Mesendoderm (in vitro differentiated cells): ENCODE data around the gene STUB1.
A peak's percentile ranks its signal among the peaks of the same experiment; 100 is the strongest.

ENCODE experiments used
- DNase-seq: peaks from one replicate; pipeline ENCODE4 v3.0.0; 2013
- H2AK5ac ChIP-seq: 2 replicates; pipeline ENCODE4 v1.6.1; 2013; ENCODE audit warnings: low read length, inconsistent platforms
- H2BK120ac ChIP-seq: 2 replicates; pipeline ENCODE4 v1.6.1; 2013; ENCODE audit warnings: low read depth, mild to moderate bottlenecking, low read length, moderate library complexity, mixed read lengths
- H2BK15ac ChIP-seq: replicated peaks from 2 replicates; pipeline ENCODE4 v1.6.1; 2013; ENCODE audit warnings: low read depth, mild to moderate bottlenecking, moderate library complexity
- H2BK5ac ChIP-seq: 2 replicates; pipeline ENCODE4 v1.6.1; 2013; ENCODE audit warnings: low read length, inconsistent platforms
- H3K18ac ChIP-seq: 2 replicates; pipeline ENCODE4 v1.6.1; 2013; ENCODE audit warnings: mild to moderate bottlenecking, low read length, mixed read lengths
- H3K23ac ChIP-seq: one replicate; pipeline ENCODE4 v1.6.1; 2013; ENCODE audit warnings: low read length
- H3K27ac ChIP-seq: 2 replicates; pipeline ENCODE4 v1.5.1; 2013; ENCODE audit warnings: low read depth, mild to moderate bottlenecking, inconsistent platforms, low read length, moderate library complexity
- H3K27me3 ChIP-seq: 2 replicates; pipeline ENCODE4 v1.6.1; 2013; ENCODE audit warnings: low read length, control low read depth, mild to moderate bottlenecking, inconsistent platforms; ENCODE audit not compliant: insufficient read depth, poor library complexity
- H3K36me3 ChIP-seq: 2 replicates; pipeline ENCODE4 v1.6.1; 2013; ENCODE audit warnings: low read length, inconsistent platforms; ENCODE audit not compliant: control insufficient read depth, insufficient read depth
- H3K4ac ChIP-seq: one replicate; pipeline ENCODE4 v1.6.1; 2013; ENCODE audit warnings: low read depth, mild to moderate bottlenecking, low read length, moderate library complexity
- H3K4me1 ChIP-seq: 2 replicates; pipeline ENCODE4 v1.6.1; 2013; ENCODE audit warnings: low read depth, low read length, inconsistent platforms; ENCODE audit not compliant: control insufficient read depth
- H3K4me2 ChIP-seq: 2 replicates; pipeline ENCODE4 v1.6.1; 2013; ENCODE audit warnings: low read length
- H3K4me3 ChIP-seq: 2 replicates; pipeline ENCODE4 v1.5.1; 2013; ENCODE audit warnings: mild to moderate bottlenecking, low read length
- H3K56ac ChIP-seq: one replicate; pipeline ENCODE4 v1.6.1; 2013; ENCODE audit warnings: low read length
- H3K79me1 ChIP-seq: 2 replicates; pipeline ENCODE4 v1.6.1; 2013; ENCODE audit warnings: low read length, inconsistent platforms
- H3K79me2 ChIP-seq: 2 replicates; pipeline ENCODE4 v1.6.1; 2013; ENCODE audit warnings: mild to moderate bottlenecking, low read length; ENCODE audit not compliant: control insufficient read depth, insufficient read depth
- H3K9ac ChIP-seq: 2 replicates; pipeline ENCODE4 v1.6.1; 2013; ENCODE audit warnings: low read length, inconsistent platforms
- H4K5ac ChIP-seq: one replicate; pipeline ENCODE4 v1.6.1; 2013; ENCODE audit warnings: low read length
- H4K8ac ChIP-seq: one replicate; pipeline ENCODE4 v1.6.1; 2013; ENCODE audit warnings: low read depth, mild to moderate bottlenecking, control low read depth, low read length, moderate library complexity
- WGBS: extraction: QIAGEN DNeasy Blood & Tissue Kit; methylation state at CpG from one replicate; pipeline ENCODE4 v1.1.7; 2013; ENCODE audit warnings: low lambda C conversion rate, missing lambda C conversion rate; ENCODE audit not compliant: insufficient coverage; ENCODE audit errors: extremely low coverage; 5-methylcytosine and 5-hydroxymethylcytosine counted together

The STUB1 gene

DNA sequence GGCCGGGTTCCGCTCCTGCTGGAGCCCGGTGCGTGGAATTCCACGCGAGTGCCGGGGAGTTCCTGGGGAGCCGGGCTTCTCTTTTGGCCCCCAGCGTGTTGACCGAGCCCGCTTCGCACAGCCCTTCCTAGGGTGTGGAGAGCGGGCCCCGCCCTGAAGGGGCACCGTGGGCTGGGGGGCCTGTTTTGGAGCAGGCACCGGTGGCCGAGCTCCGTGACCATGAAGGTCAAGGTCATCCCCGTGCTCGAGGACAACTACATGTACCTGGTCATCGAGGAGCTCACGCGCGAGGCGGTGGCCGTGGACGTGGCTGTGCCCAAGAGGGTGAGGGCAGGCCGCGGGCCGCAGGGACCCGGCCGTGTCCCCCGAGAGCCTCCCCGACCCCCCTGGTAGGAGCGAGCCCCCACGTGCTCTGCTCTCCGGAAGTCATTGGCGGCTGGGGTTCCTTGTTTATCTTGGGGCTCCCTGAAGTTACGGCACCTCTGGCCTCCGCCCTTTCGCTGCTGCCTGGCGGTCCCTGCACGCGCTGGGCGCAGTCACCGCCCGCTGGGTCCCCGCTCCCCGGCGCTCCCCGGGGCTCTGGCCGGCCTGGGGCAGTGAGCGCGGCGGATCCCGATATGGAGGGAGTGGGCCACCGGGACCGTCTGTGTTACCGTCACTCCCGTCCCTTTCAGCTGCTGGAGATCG is 47.2 kb downstream of the STUB1 start:
- DNase-seq: no peak
- Histone ChIP-seq H2BK15ac (no peak overlapping the region), H4K5ac (no peak overlapping the region), H2BK120ac (no peak overlapping the region), H3K79me1 (no peaks in the 10 kb centered on the region), H3K9ac (peak overlapping the region; percentile 73), H3K23ac (peak overlapping the region; percentile 24), H2AK5ac (no peak overlapping the region), H3K4me1 (no peaks in the 10 kb centered on the region), H3K79me2 (no peaks in the 10 kb centered on the region), H2BK5ac (no peak overlapping the region), H3K27ac (no peak overlapping the region), H4K8ac (no peak overlapping the region), H3K56ac (peak overlapping the region; percentile 89), H3K18ac (no peak overlapping the region), H3K4me3 (peak overlapping the region; percentile 13), H3K36me3 (no peaks in the 10 kb centered on the region), H3K27me3 (no peaks in the 10 kb centered on the region), H3K4ac (no peak overlapping the region), H3K4me2 (peak overlapping the region; percentile 77)
- no CpG with 5 or more reads among the region's 61 CpGs for WGBS

DNA sequence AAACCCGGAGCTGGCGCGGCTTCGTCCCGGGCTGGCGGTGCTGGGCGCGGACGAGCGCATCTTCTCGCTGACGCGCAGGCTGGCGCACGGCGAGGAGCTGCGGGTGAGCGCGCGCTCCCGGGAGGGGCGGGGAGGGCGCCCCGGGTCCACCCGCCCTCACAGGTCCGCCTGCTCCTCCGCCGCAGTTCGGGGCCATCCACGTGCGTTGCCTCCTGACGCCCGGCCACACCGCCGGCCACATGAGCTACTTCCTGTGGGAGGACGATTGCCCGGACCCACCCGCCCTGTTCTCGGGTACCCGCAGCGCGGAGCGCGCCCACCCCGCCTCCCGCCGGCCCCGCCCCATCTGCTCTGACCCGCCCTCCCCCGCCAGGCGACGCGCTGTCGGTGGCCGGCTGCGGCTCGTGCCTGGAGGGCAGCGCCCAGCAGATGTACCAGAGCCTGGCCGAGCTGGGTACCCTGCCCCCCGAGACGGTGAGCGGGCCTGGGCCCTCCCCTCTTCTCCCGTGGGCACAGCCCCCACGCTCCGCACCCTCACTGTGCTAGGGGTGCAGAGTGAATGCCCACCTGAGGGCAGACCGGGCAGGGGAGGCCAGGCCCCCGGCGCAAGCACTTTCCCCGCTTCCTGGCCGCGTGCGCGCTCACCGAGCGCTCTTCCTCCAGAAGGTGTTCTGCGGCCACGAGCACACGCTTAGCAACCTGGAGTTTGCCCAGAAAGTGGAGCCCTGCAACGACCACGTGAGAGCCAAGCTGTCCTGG is 48.1 kb downstream of the STUB1 start:
- Histone ChIP-seq H2BK15ac (no peak overlapping the region), H2BK120ac (no peak overlapping the region), H3K4me2 (peak overlapping the region; percentile 59), H3K23ac (peak overlapping the region; percentile 66), H3K4me1 (no peaks in the 10 kb centered on the region), H3K79me1 (no peaks in the 10 kb centered on the region), H3K79me2 (no peaks in the 10 kb centered on the region), H3K18ac (no peak overlapping the region), H4K5ac (no peak overlapping the region), H3K27me3 (no peaks in the 10 kb centered on the region), H3K56ac (peak overlapping the region; percentile 89), H2BK5ac (no peak overlapping the region), H4K8ac (no peak overlapping the region), H2AK5ac (no peak overlapping the region), H3K9ac (peak overlapping the region; percentile 66), H3K4me3 (no peak overlapping the region), H3K36me3 (peaks cover 1% of the 10 kb centered on the region), H3K4ac (no peak overlapping the region), H3K27ac (no peak overlapping the region)
- DNase-seq: peak; percentile 75
- no CpG with 5 or more reads among the region's 80 CpGs for WGBS

- no peak overlapping the region for H2AK5ac ChIP-seq
- no peak overlapping the region for H3K4ac ChIP-seq
- H3K18ac ChIP-seq: no peak overlapping the region
- H3K79me1 ChIP-seq: no peaks in the 10 kb centered on the region
- H3K27me3 ChIP-seq: no peaks in the 10 kb centered on the region
- no peak overlapping the region for H3K4me2 ChIP-seq
- H3K4me3 ChIP-seq: no peak overlapping the region
- no peak overlapping the region for H2BK15ac ChIP-seq
- no peaks in the 10 kb centered on the region for H3K79me2 ChIP-seq
- no peaks in the 10 kb centered on the region for H3K4me1 ChIP-seq
- H3K23ac ChIP-seq: no peak overlapping the region
- H2BK5ac ChIP-seq: no peak overlapping the region
- DNase-seq: peak; percentile 24
- H3K56ac ChIP-seq: peak overlapping the region; percentile 34
- H4K8ac ChIP-seq: no peak overlapping the region
- H4K5ac ChIP-seq: no peak overlapping the region
- no CpG with 5 or more reads among the region's 55 CpGs for WGBS
- H2BK120ac ChIP-seq: no peak overlapping the region
- H3K27ac ChIP-seq: no peak overlapping the region
- H3K9ac ChIP-seq: no peak overlapping the region
- H3K36me3 ChIP-seq: peaks cover 3% of the 10 kb centered on the region
Observed at GRCh38 chr16:728890-729744, 48.9 kb downstream of the STUB1 start.

DNA sequence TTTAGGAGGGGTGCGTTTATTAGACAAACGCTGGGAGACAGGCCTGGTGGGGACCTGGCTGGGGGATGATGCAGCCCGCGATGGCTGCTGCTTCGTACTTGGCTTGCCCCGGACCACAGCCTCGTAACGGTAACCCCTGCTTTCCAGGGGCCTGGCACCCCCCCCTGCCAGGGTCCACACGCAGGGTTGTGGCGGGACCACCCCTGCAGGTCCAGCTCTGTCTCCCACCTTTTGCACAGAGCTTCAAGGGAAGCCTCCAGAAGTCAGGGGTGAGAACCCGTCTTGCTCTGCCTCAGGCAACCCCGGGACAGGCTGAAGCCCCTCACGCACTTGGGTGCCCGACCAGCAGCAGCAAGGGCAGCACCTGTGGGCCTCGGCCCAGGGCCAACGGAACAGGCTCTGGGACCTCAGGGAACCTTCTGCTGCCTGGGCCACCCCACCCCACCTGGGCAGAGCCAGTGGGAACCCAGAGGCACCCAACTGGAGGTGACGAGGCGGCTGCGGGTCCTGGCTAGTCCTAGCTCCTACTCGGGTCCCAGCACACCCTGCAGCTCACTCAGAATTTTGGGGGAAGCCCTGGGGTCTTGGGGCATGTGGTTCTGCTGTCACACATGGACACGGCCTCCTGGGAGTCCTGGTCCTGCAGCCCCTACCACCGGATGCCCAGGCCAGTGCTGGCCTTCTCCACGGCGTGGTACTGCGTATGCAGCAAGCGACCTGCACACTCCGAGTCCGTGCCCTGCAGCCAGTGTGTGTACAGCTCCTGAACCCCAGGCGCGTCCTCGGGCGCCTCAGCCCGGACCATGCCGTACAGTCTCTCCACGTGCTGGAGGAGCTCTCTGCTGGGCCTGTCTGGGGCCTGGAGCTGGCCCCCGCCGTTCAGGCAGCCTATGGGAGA is 49.8 kb downstream of the STUB1 start:
- no peak for DNase-seq
- no peak overlapping the region for H3K27ac ChIP-seq
- H3K23ac ChIP-seq: no peak overlapping the region
- H3K56ac ChIP-seq: no peak overlapping the region
- no peak overlapping the region for H2AK5ac ChIP-seq
- no peak overlapping the region for H3K4me2 ChIP-seq
- no peak overlapping the region for H3K4me3 ChIP-seq
- no peak overlapping the region for H3K18ac ChIP-seq
- H2BK5ac ChIP-seq: no peak overlapping the region
- H3K36me3 ChIP-seq: peaks cover 3% of the 10 kb centered on the region
- H2BK15ac ChIP-seq: no peak overlapping the region
- no peaks in the 10 kb centered on the region for H3K27me3 ChIP-seq
- no peaks in the 10 kb centered on the region for H3K79me2 ChIP-seq
- no peak overlapping the region for H2BK120ac ChIP-seq
- H3K4ac ChIP-seq: no peak overlapping the region
- no peak overlapping the region for H3K9ac ChIP-seq
- no CpG with 5 or more reads among the region's 37 CpGs for WGBS
- H3K79me1 ChIP-seq: no peaks in the 10 kb centered on the region
- no peak overlapping the region for H4K5ac ChIP-seq
- no peak overlapping the region for H4K8ac ChIP-seq
- H3K4me1 ChIP-seq: no peaks in the 10 kb centered on the region
